HG02870 (cell line): ENCODE results near the gene RAI1.
"Not testable (repeated sequence)": the region's sequence is repeated elsewhere in the genome, so short reads cannot be mapped to it uniquely, and the experiment has no call there.

Source experiments
- ATAC-seq: cut with Tn5 transposase; IDR thresholded peaks from one replicate; pipeline ENCODE4 v1.9.1; 2021; ENCODE audit warnings: mild to moderate bottlenecking, moderate library complexity; ENCODE audit not compliant: unreplicated experiment

The RAI1 gene

DNA sequence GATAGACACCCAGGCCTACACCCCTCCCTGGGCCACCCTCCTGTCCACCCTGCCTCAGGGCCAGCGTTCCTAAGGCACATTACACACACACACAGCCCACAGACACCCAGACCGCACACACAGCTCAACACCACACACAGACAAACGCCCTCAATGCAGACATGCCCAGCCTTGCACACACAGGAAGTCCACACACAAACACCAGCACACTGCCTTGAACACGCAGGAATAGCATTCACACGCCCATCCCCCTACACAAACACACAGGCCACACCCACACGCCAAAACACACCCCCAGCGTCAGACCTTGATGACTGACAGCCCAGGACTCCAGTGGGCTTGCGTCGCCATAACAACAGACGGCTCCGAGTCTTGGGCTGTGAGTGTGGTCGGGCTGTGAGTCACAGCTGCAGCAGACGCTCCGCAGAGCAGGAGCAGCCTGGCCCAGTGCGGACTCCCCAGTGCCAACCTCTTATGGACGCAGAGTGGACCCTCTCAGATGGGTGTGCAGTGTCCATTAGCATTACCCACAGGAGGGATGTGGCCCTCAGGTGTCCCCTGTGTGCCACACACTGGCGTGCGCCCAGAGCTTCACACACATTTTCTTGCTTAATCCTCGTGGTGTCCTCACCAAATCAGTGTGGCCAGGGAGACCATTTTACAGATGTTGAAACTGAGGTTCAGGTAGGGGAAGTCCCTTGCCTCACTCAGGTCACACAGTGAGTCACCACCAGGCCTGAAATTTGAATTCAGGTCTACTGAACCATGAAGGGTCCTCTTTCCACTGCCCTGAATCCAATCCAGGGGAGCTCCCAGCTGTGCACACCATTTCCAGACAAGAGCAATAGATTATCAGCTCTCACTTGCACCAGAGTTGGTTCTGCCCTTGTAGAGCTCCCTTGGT is 17.8 kb upstream of the RAI1 start:
- ATAC-seq: peak; percentile 76

DNA sequence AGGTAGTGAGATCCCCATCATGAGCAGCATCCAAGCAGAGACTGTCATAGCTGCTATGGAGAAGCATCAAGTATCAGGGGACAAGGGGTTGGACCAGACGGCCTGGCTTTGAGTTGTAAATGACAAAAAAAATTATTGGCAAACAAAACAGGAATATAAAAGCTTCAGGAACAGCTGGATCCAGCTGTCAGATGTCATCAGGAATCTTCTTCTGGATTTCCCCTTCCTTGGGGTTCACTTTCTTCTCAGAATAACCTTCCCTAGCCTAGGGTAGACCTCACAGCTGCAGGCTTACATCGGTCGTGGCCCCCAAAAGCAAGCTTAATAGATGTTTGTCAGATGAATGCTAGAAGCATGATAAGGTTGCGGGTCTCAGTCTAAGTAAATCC is 17.2 kb upstream of the RAI1 start:
- no peak for ATAC-seq

DNA sequence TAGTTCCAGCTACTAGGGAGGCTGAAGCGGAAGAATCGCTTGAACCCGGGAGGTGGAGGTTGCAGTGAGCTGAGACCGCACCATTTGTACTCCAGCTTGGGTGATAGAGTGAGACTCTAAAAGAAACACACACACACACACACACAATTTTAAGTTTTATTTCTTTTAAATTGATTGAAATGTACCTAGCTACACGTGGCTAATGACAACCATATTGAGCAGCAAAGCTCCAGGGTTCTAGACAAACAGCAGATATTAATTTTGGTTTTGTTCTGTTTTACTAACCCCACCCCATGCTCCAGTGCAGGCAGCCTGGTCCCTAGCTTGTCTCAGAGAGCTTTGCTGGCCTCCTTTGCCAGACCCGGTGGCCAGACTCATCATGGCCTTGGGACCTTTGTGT is 16.0 kb upstream of the RAI1 start:
- no peak for ATAC-seq

DNA sequence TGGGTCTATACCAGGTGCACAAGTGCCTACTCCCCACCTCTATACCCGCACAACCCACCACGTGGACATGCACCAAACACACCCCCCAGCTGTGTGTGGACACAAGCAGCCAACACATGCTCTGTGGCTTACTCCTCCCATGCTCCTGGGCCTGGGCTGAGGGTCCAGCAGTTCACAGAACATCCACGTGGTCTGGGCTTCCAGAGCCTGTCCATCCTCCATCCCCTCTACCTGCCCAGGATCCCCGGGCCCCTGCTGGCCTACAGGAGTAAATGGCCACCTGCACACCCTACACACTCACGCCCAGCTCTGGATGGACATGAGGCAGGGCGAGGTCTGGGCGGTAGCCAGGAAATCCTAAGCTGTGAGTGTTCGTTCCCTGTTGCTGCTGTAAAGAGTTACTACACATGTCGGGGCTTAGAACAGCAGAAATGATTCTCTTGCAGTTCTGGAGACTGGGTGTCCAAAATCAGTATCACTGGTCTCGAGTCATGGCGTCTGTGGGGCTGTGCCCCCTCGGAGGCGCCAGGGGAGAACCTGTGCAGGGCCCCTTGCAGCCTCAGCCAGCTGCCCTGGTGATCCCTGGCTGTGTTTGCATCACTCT is 15.0 kb upstream of the RAI1 start:
- no peak for ATAC-seq

DNA sequence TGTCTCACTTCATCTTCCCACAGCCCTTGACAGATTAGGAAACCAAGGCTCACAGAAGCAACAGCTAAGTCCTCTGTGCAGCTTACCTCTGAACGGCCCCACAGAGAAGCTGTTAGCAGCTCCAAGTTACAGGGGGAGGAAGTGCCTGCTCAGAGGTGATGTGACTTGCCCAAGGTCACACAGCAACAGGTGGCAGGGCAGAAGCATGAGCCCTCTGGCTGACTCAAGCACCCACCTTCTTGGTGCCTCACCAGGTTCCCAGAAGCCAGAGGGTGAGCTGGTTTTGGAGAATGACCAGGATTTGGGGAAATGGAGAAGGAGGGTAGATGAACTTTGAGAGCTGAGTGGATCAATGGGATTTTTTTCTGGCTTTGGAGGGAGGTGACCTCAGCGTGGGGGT is 14.0 kb upstream of the RAI1 start:
- ATAC-seq: no peak

DNA sequence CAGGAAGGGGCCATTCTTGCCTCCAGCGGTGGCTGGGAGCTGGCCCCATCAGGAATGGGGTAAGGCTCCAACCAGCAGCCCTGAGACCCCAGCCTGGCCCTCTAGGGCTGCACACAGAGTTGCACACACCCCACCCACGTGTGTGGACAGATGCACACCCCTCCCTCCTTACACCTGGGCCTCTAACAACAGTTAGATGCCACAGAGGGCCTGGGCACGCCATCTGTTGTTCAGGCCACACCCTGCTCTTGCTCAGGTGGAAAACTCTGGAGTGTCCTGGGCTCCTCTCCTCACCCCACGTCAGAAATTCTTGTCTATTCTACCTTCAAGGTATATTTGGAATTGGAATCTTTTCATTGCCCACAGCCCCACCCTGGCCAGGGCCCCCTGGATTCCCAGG is 13.3 kb upstream of the RAI1 start:
- ATAC-seq: no peak

DNA sequence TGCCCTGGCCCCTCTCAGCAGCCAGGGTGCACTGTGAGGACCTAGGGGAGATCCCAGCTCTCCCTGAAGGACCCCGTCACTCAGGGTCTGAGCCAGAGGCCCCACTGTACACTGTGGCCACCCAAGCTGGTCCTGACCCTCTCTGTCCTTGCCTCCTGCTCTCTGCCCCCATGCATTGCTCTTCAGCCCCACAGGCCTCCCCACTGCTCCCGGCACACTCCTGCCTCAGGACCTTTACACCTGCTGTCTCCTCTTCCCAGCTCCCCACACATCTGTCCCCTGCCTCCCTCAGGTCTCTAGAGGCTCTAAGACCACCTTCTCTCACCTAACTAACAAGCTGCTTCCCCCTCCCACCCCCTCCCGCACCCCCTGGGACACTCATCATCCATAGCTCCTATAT is 12.9 kb upstream of the RAI1 start:
- ATAC-seq: no peak

DNA sequence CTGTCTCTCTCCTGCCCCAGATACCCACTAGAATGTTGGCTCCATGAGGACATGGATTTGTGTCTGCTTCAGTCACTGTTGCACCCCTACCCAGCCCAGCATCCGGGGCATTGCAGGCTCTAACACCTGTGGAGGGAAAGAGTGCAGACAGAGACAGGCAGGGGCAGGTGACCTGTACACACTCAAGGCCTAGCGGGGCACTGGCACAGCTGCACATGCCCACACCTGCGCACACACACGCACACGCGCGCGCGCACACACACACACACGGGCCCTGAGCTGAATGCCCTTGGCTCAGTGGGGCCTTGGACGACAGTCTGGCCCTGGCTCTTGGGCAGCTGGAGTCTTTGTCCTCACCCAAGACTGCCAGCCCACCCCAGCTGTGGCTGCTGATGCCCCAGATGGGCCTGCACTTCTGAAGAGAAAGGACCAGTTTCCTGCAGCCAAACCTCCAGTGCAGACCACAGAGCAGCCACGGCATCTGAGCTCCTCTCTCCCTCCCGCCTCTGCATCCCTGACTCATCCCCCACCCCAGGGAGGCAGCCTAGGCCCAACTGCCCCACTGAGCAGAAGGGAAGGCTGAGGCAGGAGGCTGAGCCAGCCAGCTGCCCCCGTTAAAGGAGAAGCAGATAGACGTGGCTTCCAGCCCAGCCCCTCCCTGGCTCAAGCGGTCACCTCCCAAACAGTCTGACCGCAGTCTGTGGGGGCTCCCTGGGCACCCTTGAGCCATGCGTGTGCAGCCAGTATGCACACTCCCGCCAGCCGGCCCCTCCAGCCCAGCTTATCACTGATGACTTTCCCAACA is 12.3 kb upstream of the RAI1 start:
- no peak for ATAC-seq

DNA sequence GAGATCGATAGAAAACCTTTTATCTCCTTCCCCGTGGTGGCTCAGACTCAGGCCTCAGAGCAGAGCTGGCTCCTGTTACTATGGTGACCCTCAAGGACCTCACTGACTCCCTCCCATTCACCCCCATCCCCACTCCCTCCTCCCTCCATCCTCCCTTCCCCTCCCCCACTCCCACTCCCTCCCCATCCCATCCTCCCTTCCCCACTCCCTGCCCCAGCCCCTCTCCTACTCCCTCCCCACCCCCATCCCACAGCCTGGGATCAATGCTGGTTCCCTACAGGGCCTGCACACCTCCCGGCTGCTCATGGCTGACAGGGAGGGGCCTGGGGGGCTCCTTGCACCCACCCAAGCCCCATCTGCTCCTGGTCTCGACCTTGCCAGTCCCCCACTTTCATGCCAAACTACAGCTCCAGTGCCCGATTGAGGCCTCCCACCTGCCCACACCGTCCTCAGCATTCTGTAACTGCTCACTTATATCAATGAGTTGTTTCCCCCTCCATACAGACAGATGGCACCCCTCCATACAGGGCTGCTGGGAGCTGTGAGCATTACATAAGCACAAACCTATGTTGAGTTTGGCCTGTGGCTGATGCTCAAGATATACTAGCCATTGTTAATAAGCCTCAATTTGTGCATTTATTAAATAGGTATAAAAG is 11.6 kb upstream of the RAI1 start:
- no peak for ATAC-seq

DNA sequence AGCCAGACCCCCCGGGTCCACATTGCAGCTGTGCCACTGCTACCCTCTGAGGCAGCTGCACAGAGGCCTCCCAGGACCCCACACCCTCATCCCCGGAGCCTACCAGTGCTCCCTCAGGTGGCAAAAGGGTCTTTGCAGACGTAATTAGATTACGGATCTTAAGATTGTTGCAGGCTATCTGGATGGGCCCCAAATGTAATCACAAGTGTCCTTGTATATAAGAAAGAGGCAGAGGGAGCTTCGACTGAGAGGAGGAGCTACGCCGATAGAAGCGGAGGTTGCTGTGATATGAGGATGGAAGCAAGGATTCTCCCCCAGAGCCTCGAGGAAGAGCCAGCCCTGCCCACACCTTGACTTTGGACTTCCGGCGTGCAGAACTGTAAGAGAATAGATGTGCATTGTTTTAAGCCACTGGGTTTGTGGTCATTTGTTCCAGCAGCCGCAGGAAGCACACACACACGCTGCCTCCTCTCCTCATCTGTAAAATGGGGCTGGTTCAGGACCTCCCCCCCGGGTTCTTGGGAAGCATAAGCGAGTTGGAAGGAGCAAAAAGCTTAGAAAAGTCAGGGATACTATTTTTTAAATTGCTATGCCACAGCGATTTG is 10.5 kb upstream of the RAI1 start:
- ATAC-seq: no peak

DNA sequence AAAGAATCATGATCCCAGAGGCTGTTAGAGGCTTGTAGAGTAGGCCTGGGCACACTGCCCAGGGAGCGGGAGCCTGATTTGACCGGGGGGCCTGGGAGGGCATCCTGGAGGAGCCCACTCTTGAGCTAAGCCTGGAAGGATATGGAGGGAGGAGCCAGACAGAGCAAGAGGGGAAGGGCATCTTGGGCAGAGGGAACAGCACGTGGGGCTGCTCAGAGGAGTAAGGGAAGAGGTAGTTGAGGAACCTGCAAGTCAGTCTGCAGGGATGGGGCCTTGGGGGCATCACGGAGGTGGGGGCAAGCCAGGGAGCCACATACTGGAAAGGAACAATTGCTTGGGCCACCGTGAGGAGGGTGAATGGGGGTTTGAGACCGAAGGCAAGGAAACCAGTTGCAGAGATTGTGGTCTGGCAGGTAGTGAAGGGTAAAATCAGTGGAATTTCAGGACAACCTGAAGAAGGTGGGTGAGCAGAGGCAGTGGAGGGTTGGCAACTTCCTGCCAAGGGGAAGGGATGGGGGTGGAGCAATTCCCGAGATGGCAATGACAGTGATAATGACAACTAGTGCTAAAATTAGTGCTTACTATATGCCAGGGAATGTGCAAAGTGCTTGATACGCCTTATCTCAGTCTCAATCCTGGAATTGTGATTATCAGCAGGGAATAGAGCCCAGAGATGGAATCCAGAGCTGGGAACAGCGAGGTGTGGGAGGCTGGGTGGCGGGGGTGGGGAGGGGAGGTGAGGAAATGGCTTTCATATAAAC is 9.7 kb upstream of the RAI1 start:
- ATAC-seq: no peak

DNA sequence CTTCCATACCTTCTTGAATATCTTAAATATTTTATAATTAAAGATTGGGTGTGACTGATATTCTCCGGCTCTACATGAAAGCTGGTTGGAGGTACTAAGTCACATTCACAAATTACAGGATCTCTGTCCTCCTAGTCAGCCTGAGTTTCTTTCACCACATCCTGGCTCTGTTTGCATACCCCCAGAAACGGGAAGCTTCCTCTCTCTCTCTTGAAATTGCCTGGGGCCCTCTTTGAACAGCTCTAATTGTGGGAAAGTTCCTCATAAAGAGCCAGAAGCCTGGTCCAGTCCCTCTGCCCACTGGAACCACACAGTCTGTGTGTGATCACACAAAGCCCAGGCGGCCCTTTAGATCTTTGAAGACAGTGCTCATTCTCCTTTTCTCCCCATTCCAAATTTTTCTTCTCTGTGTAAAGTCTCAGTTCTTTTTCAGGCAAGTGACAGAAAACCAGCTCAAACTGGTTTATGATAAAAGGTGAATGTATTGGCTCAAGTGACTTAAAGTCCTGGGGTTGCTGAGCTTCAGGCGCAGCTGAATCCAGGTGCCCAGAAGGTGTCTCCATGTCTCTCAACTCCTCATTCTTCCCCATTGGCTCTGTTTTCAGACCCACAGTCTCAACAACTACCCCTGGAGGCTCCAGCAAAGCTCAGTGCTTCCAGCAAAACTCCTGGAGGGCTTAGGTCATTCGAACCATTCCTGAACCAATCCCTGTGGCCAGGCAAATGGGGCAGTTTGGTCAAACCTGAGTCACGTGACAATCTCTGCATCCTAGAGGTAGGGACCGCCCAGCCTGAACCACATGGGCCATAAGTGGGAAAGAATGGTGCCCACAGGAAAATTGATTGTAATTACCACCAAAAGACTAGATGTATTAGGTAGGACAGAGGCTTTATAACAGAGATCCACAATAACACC is 8.5 kb upstream of the RAI1 start:
- no peak for ATAC-seq

DNA sequence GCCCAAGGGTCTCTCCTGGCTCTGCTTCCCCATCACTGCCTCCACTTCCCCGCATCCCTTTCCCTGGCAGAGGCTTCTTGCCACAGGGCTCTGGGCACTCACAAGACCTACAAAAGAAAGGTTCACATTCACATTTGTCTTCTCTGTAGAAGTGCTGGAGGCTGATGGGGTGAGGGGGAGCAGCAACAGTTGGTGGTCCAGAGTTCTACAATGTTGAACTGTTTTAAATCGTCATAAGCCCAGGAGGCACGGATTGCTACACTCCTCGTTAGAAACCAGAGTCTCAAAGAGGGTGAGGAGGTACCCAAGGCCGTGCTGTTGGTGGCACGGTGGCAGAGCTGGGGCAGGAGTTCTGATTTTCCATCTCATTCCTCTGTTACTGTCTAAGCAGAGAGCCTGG is 5.8 kb upstream of the RAI1 start:
- ATAC-seq: no peak

DNA sequence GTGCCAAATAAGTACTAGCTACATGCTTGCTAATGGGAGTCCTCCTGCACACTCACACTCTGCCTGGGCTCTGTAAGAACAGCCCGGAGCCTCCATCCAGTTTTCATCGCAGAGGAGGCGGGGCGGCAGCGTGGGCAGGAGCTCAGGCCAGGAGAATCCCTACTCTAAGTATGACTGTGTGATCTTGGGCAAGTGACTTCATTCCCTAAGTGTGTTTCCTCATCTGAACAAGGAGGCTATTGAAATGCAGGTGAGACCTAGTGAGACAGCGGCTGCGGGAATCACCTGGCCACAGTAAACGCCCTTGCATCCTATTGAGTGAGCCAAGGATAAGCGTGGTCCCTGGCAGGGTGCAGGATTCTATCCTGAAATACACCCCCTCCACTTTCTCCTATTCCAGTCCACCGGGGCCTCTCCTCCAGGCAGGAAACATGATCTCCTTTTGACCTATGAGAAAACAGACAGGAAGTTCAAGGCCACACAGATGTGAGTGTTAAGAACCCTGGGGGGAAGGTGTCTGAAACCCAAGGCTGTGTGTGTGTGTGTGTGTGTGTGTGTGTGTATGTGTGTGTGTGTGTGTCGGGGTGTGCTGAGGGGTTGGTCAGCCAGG is 5.2 kb upstream of the RAI1 start:
- ATAC-seq: no peak

DNA sequence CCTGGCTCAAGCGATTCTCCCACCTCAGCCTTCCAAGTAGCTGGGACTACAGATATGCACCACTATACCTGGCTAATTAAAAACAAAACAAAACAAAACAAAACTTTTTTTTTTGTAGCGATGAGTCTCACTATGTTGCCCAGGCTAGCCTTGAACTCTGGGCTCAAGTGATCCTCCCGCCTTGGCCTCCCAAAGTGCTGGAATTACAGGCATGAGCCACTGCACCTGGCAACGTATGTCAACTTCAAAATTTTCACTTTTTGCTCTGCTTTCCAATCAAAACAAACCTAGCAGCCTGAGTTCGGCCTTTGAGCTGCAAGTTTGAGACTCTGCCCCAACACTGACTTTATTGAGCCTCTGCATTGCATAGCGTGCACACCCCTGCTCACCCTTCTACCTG is 4.5 kb upstream of the RAI1 start:
- no peak for ATAC-seq

DNA sequence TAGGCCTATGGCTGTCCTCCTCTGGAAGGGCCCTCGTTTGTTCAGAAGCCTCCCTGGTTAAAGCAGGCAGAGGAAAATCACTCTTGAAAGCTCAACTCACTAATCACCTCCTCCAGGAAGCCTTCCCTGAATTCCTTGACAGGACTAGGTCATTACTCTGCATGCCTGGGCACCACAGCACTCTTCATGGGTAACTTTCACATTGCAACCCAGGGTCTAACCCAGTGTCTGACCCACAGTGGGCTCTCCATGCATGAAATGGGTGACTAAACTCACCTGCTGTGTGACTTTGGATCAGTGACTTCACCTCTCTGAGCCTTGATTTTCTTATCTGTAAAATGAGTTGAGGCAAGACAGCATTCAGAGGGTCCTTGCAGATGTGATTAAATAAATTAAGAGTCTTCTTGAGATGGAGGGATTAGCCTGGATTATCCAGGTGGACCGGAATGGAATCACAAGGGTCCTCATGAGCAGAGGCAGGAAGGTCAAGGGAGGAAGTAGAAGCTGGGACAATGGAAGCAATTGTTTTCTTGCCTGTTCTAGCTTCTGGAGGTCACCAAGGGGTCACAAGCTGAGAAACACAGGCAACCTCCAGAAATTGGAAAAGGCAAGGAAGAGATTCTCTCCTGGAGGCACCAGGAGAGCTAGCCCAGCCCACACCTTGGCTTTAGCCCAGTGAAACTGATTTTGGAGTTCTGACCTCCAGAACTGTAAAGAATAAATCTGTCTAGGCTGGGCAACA is 3.8 kb upstream of the RAI1 start:
- ATAC-seq: no peak

DNA sequence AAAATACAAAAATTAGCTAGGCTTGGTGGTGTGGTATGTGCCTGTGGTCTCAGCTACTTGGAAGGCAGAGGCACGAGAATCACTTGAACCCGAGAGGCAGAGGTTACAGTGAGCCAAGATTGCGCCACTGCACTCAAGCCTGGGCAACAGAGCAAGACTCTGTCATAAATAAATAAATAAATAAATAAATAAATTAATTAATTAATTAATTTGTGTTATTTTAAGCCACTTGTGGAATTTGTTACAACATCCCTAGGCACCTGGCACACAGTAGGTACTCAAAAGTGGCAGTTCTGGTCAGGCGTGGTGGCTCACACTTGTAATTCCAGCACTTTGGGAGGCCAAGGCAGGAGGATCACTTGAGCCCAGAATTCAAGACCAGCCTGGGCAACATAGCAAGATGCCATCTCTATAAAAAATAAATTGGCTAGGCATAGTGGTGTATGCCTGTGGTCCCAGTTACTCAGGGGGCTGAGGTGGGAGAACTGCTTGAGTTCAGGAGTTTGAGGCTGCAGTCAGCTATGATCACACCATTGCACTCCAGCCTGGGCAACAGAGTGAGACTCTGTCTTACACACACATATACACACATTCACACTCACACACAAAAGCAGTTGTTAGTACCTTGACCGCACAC is 3.1 kb upstream of the RAI1 start:
- ATAC-seq: not testable (repeated sequence)

DNA sequence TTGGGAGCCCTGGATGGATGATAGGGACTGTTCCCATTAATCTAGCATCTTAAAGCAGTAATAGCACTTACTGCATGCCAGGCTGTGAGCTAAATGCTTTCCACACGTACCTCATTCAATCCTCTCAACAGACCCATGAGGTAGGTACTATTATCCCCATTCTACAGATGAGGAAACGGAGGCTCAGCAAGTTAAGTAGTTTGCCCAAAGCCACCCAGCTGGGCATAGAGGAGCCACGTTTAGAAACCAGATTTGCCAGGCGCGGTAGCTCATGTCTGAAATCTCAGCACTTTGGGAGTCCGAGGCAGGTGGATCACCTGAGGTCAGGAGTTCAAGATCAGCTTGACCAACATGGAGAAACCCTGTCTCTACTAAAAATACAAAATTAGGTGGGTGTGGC is 2.0 kb upstream of the RAI1 start:
- no peak for ATAC-seq
